Measurements from ENCODE around the gene GSG1L. TPM values are rescaled to one million over a fixed set of nuclear protein-coding genes. Genes with fewer than 3 reads are reported as not detected.

Gene GSG1L
- total RNA-seq, 1 donor from 2014 or later = not detected

GRCh38 chr16:27790546-27791403 lies 272.7 kb downstream of the GSG1L start:
- DNase-seq (ENCODE audit: low spot score in 2 of 2) = no peak
- TF ChIP-seq CTCF (IDR thresholded peaks at IDR 0.05) = no peak
- Histone ChIP-seq H3K27ac (peak overlapping the region; percentile 17 to 69), H3K36me3 (no peaks in the 10 kb centered on the region), H3K4me3 (no peak overlapping the region), H3K4me1 (peaks cover 8 to 30% of the 10 kb centered on the region in 2 donors), H3K9me3 (no peaks in the 10 kb centered on the region), H3K27me3 (no peaks in the 10 kb centered on the region)
- intact Hi-C loops (cut with DNase I) = loop anchor here (5.0 kb wide), 1 partner anchor 33 kb away; no protein-coding TSS in a partner anchor

- intact Hi-C loops (cut with DNase I) = loop anchor here (5.0 kb wide), 1 partner anchor 32 kb away; no protein-coding TSS in a partner anchor
- peaks cover 8 to 30% of the 10 kb centered on the region in 2 donors for H3K4me1 ChIP-seq
- DNase-seq (ENCODE audit: low spot score in 2 of 2) = no peak
- H3K27me3 ChIP-seq = no peaks in the 10 kb centered on the region
- no peaks in the 10 kb centered on the region for H3K36me3 ChIP-seq
- no peak overlapping the region for H3K27ac ChIP-seq
- H3K4me3 ChIP-seq = no peak overlapping the region
- H3K9me3 ChIP-seq = no peaks in the 10 kb centered on the region
- TF ChIP-seq CTCF (IDR thresholded peaks at IDR 0.05) = no peak
These were observed 273.8 kb downstream of the GSG1L start for GRCh38 chr16:27789595-27790241.

DNA sequence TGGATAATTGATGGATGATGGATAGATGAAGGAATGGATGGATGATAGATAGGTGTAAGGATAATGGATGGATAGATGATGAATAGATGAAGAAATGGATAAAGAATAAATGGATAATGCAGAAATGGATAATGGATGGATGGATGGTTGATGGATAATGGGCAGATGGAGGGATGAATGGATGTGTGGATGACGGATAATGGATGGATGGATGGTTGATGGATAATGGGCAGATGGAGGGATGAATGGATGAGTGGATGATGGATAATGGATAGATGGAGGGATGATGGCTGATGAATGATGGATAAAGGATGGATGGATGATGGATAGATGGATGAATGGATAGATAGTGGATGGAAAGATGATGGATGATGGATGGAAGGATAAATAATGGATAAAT lies 274.4 kb downstream of the GSG1L start:
- Histone ChIP-seq H3K36me3 (no peaks in the 10 kb centered on the region), H3K4me1 (peaks cover 8 to 29% of the 10 kb centered on the region in 2 donors), H3K4me3 (no peak overlapping the region), H3K27me3 (no peaks in the 10 kb centered on the region), H3K9me3 (no peaks in the 10 kb centered on the region), H3K27ac (no peak overlapping the region)
- no peak for TF ChIP-seq CTCF (IDR thresholded peaks at IDR 0.05)
- intact Hi-C loops (cut with DNase I) = no loop called here
- DNase-seq (ENCODE audit: low spot score in 2 of 2) = no peak

GRCh38 chr16:27787665-27788064 lies 275.8 kb downstream of the GSG1L start:
- DNase-seq (ENCODE audit: low spot score in 2 of 2) = no peak
- peaks cover 5 to 22% of the 10 kb centered on the region in 2 donors for H3K4me1 ChIP-seq
- no peaks in the 10 kb centered on the region for H3K27me3 ChIP-seq
- H3K4me3 ChIP-seq = no peak overlapping the region
- H3K36me3 ChIP-seq = no peaks in the 10 kb centered on the region
- no peak overlapping the region for H3K27ac ChIP-seq
- intact Hi-C loops (cut with DNase I) = no loop called here
- H3K9me3 ChIP-seq = no peaks in the 10 kb centered on the region
- TF ChIP-seq CTCF (IDR thresholded peaks at IDR 0.05) = no peak

DNA sequence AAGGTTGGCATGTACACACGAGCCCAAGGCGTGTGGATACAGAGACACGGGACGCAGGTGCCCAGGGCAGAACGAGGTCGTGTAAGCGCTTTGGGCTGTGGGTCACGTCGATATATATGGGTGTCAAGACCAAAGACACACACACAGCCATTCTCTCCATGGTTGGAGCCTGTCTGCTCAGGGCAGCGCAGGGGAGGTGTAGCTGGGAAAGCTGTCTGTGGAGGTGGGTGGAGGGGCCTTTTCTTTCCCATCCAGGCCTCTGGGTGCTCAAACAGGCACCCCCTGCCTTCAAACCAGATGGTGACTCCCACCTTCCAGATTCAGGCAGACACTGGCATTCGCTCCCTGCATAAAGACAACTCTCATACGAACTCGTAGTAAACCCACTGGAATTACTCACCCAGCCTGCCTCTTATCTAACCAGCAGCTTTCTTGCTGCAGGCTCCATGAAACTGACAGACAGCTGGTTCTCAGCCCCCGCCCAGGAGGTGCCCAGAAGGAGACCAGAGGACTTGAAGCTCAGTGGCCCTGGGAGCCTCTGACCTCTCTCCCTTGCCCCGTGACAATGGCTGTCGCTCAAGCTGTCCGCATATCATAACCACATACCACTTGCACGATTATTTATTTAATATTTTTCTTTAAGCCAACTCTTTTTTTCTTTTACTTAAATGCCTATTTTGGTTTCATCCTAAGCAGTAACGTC lies 276.4 kb downstream of the GSG1L start:
- Histone ChIP-seq H3K4me1 (peaks cover 2 to 16% of the 10 kb centered on the region in 2 donors), H3K27ac (no peak overlapping the region), H3K27me3 (no peaks in the 10 kb centered on the region), H3K36me3 (no peaks in the 10 kb centered on the region), H3K9me3 (no peaks in the 10 kb centered on the region), H3K4me3 (no peak overlapping the region)
- DNase-seq (ENCODE audit: low spot score in 2 of 2) = no peak
- TF ChIP-seq CTCF (IDR thresholded peaks at IDR 0.05) = no peak
- intact Hi-C loops (cut with DNase I) = no loop called here
